ENCODE data around the gene XPO4. TPM values are rescaled to one million over a fixed set of nuclear protein-coding genes. Genes with fewer than 3 reads are reported as not detected.

XPO4 gene
- total RNA-seq, 1 experiment from 2014 or later: 16.2 TPM

DNA sequence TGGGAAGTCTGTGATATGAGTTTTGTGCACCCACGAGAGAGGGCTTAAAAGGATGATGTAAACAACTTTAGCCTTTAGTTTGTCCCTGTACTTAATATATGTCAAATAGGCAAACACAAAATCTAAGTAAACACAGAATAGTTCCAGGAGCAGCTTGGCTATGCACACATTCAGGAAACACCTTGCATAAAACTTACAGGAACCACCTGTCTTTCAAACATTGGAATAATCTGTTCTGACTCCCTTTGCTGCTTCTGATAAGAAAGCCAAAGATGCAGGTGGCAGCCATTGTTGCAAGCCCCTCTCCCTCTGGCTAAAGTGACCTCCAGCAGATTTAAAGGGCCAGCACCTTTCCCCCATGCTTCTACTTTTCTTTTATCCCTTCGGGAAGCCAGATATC is 133.5 kb downstream of the XPO4 start:
- Histone ChIP-seq H3K4me3 (ENCODE audit: low read depth in 2 of 2, low read length in 2 of 2) (no peak overlapping the region), H3K4me1 (ENCODE audit: control insufficient read depth, insufficient read depth, low read length) (0 out of 2 replicates have a peak, but pooled peaks cover 2% of the 10 kb centered on the region), H3K27me3 (ENCODE audit: control insufficient read depth, insufficient read depth, low read length) (no peaks in the 10 kb centered on the region), H3K27ac (ENCODE audit: low read length) (no peak overlapping the region), H3K9me3 (ENCODE audit: control insufficient read depth, insufficient read depth, low read depth, low read length) (no peaks in the 10 kb centered on the region), H3K36me3 (ENCODE audit: control insufficient read depth, insufficient read depth, low read length) (no peaks in the 10 kb centered on the region; the same call in 1 of the 2 replicates)
- DNase-seq (ENCODE audit: low read depth, low spot score) (no peak), ATAC-seq (no peak)
- no TSS peak for BruUV-seq (replicated peaks)
- ChIA-PET CTCF (no interaction called here), POLR2A (no interaction called here)
- intact Hi-C loops (cut with micrococcal nuclease; ENCODE audit: unreplicated experiment): no loop called here
- TF ChIP-seq POLR2AphosphoS5 (IDR thresholded peaks at IDR 0.05; ENCODE audit: low read depth, low read length) (no peak), TCF7L2 (IDR thresholded peaks at IDR 0.05; ENCODE audit: low read depth, low read length) (no peak), SIN3A (IDR thresholded peaks at IDR 0.05; ENCODE audit: borderline replicate concordance, insufficient read depth, low read depth, low read length) (no peak)
- TF ChIP-seq, protein P1, sequence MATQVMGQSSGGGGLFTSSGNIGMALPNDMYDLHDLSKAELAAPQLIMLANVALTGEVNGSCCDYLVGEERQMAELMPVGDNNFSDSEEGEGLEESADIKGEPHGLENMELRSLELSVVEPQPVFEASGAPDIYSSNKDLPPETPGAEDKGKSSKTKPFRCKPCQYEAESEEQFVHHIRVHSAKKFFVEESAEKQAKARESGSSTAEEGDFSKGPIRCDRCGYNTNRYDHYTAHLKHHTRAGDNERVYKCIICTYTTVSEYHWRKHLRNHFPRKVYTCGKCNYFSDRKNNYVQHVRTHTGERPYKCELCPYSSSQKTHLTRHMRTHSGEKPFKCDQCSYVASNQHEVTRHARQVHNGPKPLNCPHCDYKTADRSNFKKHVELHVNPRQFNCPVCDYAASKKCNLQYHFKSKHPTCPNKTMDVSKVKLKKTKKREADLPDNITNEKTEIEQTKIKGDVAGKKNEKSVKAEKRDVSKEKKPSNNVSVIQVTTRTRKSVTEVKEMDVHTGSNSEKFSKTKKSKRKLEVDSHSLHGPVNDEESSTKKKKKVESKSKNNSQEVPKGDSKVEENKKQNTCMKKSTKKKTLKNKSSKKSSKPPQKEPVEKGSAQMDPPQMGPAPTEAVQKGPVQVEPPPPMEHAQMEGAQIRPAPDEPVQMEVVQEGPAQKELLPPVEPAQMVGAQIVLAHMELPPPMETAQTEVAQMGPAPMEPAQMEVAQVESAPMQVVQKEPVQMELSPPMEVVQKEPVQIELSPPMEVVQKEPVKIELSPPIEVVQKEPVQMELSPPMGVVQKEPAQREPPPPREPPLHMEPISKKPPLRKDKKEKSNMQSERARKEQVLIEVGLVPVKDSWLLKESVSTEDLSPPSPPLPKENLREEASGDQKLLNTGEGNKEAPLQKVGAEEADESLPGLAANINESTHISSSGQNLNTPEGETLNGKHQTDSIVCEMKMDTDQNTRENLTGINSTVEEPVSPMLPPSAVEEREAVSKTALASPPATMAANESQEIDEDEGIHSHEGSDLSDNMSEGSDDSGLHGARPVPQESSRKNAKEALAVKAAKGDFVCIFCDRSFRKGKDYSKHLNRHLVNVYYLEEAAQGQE (IDR thresholded peaks at IDR 0.05; ENCODE audit: insufficient read depth in 1 of 2, low read depth in 2 of 2, low read length in 1 of 2): no peak
- TF ChIP-seq, protein P2, sequence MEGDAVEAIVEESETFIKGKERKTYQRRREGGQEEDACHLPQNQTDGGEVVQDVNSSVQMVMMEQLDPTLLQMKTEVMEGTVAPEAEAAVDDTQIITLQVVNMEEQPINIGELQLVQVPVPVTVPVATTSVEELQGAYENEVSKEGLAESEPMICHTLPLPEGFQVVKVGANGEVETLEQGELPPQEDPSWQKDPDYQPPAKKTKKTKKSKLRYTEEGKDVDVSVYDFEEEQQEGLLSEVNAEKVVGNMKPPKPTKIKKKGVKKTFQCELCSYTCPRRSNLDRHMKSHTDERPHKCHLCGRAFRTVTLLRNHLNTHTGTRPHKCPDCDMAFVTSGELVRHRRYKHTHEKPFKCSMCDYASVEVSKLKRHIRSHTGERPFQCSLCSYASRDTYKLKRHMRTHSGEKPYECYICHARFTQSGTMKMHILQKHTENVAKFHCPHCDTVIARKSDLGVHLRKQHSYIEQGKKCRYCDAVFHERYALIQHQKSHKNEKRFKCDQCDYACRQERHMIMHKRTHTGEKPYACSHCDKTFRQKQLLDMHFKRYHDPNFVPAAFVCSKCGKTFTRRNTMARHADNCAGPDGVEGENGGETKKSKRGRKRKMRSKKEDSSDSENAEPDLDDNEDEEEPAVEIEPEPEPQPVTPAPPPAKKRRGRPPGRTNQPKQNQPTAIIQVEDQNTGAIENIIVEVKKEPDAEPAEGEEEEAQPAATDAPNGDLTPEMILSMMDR (IDR thresholded peaks at IDR 0.05): no peak
- in situ Hi-C loops (cut with HindIII; ENCODE audit: low pct_unique_long_range_greater_than_20kb, low sequenced_read_pairs): no loop called here

DNA sequence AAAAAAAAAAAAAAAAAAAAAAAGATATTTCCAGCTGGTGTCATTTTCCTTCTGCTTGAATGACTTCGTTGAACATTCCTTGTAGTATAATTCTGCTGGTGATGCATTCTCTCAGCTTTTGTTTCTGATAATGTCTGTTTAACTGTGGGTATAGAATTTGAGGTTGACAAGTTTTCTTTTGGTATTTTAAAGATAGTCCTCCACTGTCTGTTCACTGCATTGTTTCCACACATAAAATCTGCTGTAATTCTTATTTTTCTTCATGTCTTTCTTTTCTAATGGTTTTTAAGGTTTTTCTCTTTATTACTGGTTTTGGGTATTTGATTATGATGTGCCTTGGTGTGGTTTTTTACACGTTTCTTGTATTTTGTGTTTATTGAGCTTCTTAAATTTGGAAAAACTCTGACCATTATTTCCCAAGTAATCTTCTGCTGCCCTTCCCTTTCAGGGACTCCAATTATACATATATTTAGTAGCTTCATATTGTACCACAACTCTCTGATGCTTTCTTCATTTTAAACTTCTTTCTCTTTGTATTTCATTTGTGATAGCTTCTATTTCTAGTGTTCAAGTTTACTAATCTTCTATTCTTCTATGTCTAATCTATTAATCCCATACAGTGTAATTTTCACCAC is 135.1 kb downstream of the XPO4 start:
- CTCF ChIA-PET: interaction anchor here (0.6 kb wide), 1 partner anchor 105 kb away, joined by 4 read pairs; no protein-coding TSS in a partner anchor
- Histone ChIP-seq H3K9me3 (ENCODE audit: control insufficient read depth, insufficient read depth, low read depth, low read length) (no peaks in the 10 kb centered on the region), H3K27ac (ENCODE audit: low read length) (no peak overlapping the region), H3K36me3 (ENCODE audit: control insufficient read depth, insufficient read depth, low read length) (no peaks in the 10 kb centered on the region), H3K4me1 (ENCODE audit: control insufficient read depth, insufficient read depth, low read length) (no peaks in the 10 kb centered on the region), H3K4me3 (ENCODE audit: low read depth in 2 of 2, low read length in 2 of 2) (no peak overlapping the region), H3K27me3 (ENCODE audit: control insufficient read depth, insufficient read depth, low read length) (no peaks in the 10 kb centered on the region)
- no peak for TF ChIP-seq POLR2AphosphoS5 (IDR thresholded peaks at IDR 0.05; ENCODE audit: low read depth, low read length)
- TF ChIP-seq, protein P2 (IDR thresholded peaks at IDR 0.05): no peak
- TF ChIP-seq TCF7L2 (IDR thresholded peaks at IDR 0.05; ENCODE audit: low read depth, low read length): no peak
- TF ChIP-seq, protein P1 (IDR thresholded peaks at IDR 0.05; ENCODE audit: insufficient read depth in 1 of 2, low read depth in 2 of 2, low read length in 1 of 2): no peak
- no peak for TF ChIP-seq SIN3A (IDR thresholded peaks at IDR 0.05; ENCODE audit: borderline replicate concordance, insufficient read depth, low read depth, low read length)
- no peak for DNase-seq (ENCODE audit: low read depth, low spot score)
- in situ Hi-C loops (cut with HindIII; ENCODE audit: low pct_unique_long_range_greater_than_20kb, low sequenced_read_pairs) (no loop called here), intact Hi-C loops (cut with micrococcal nuclease; ENCODE audit: unreplicated experiment) (no loop called here)
- ATAC-seq: no peak
- TSS peak; percentile 25 for BruUV-seq (replicated peaks)
- POLR2A ChIA-PET: no interaction called here

All from Panc1 (cell line).